LNCaP clone FGC (cell line): ENCODE results near the gene KIF26A.

Experiments
- DNase-seq: peaks from one replicate; pipeline ENCODE4 v3.0.0-alpha.2; 2011; ENCODE audit warnings: low read depth
- H3K4me3 ChIP-seq: 2 replicates; pipeline ENCODE4 v1.5.1; 2011; ENCODE audit warnings: mild to moderate bottlenecking, low read depth, low read length, control low read depth
- TF ChIP-seq, protein P1 (sequence below): IDR thresholded peaks from 2 replicates; pipeline ENCODE4 v1.5.1; 2012; ENCODE audit warnings: mild to moderate bottlenecking; ENCODE audit not compliant: control insufficient read depth, insufficient read depth; ENCODE audit errors: extremely low read depth

Gene KIF26A

GRCh38 chr14:104211741-104212140 lies 73.4 kb downstream of the KIF26A start:
- TF ChIP-seq, protein P1, sequence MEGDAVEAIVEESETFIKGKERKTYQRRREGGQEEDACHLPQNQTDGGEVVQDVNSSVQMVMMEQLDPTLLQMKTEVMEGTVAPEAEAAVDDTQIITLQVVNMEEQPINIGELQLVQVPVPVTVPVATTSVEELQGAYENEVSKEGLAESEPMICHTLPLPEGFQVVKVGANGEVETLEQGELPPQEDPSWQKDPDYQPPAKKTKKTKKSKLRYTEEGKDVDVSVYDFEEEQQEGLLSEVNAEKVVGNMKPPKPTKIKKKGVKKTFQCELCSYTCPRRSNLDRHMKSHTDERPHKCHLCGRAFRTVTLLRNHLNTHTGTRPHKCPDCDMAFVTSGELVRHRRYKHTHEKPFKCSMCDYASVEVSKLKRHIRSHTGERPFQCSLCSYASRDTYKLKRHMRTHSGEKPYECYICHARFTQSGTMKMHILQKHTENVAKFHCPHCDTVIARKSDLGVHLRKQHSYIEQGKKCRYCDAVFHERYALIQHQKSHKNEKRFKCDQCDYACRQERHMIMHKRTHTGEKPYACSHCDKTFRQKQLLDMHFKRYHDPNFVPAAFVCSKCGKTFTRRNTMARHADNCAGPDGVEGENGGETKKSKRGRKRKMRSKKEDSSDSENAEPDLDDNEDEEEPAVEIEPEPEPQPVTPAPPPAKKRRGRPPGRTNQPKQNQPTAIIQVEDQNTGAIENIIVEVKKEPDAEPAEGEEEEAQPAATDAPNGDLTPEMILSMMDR: no peak
- H3K4me3 ChIP-seq: no peak overlapping the region
- no peak for DNase-seq

GRCh38 chr14:104212206-104213095 lies 74.1 kb downstream of the KIF26A start:
- no peak for DNase-seq
- TF ChIP-seq, protein P1: no peak
- H3K4me3 ChIP-seq: no peak overlapping the region

DNA sequence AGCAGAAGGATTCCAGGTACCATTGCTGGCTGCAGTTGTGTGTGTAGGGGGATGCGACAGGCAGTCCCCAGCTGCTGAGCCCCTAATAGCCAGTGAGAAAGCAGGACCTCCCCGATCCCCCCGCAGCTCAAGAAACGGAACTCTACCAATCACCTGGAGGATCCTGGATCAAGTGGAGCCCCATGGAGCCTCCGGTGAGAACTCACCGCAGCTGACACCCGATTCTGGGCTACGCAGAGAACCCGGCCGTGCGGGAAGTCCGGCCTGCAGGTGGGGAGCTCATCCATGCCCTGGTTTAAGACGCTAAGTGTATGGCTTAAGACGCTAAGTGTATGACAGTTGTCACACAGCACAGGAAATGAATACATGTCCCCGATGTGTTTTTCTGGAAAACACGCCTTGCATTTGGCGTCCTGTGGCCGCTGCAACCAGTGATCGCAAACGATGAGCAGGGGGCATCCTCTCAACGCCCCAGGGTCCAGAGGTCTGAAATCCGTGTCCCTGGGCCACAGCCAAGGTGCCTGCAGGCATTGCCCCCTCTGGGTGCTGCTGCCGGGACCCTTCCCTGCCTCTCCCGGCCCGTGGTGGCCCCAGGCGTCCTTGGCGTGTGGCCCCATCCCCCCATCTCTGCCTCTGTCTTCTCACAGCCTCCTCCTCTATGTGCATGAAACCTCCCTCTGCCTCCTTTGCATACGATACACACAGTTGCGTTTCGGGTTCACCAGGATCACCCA lies 75.1 kb downstream of the KIF26A start:
- H3K4me3 ChIP-seq: no peak overlapping the region
- TF ChIP-seq, protein P1: no peak
- no peak for DNase-seq

- DNase-seq: no peak
- TF ChIP-seq, protein P1: no peak
- no peak overlapping the region for H3K4me3 ChIP-seq
Measured at GRCh38 chr14:104214431-104215218, 76.2 kb downstream of the KIF26A start.

DNA sequence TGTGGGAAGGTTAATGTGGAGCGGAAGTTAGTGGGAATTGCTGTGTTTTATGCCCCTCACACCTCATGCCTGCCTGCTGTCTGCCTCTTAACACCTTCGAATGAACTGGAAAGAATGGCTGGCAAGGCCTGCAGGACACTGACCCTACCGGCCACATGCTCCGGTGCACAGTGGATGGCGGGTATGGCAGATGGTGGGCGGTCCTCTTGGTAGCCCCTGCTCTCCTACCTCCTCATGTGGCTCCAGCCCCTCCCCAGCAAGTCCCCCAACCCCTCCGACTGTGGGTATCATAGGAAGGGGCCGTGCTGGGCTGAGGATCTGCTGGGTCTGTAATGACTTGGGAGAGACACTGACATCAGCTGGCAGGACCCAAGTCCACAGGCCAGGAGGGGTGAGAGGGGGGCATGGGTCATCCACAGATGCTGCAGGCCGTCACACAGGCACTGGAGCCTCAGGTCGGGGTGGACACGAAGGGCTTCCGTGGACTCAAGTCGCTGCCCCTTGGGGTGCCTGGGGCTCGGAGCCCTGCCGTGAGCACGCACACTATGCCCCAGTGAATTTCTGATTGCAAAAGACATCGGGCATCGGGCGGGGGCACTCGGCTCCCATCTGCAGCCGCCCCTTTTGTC lies 77.4 kb downstream of the KIF26A start:
- no peak for DNase-seq
- no peak overlapping the region for H3K4me3 ChIP-seq
- TF ChIP-seq, protein P1: no peak

GRCh38 chr14:104216457-104216856 lies 78.1 kb downstream of the KIF26A start:
- TF ChIP-seq, protein P1: peak; percentile 17
- no peak for DNase-seq
- no peak overlapping the region for H3K4me3 ChIP-seq
